ENCODE results near the gene COL5A1.

COL5A1 gene

DNA sequence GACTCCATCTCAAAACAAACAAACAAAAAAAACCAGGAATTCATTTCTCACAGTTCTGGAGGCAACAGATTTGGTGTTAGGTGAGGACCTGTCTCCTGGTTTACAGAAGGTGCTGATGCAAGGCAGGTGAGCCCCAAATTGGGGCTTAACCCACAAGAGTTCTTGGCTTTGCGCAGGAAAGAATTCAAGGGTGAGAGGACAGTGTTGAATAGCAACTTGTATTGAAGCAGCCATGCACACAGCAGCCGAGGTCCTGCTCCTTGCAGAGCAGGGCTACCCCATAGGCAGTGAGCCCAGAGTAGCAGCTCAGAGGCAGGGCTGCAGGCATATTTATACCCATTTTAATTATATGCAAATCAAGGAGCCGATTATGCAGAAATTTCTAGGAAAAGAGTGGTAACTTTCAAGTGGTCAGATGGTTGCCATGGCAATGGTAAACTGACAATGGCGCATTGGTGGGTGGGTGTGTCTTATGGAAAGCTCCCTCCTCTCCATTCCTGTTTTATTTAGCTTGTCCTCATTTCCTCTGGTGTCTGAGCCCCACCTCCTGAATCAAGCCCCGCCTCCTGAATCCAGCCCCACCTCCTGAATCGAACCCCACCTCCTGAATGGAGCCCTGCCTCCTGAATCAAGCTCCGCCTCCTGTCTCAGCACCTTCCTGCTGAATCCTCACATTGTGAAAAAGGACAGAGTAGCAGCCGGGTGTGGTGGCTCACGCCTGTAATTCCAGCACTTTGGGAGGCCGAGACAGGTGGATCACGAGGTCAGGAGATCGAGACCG, 34.5 kb upstream of the COL5A1 start:
- peak; percentile 45 for DNase-seq (ENCODE audit: low spot score)

DNA sequence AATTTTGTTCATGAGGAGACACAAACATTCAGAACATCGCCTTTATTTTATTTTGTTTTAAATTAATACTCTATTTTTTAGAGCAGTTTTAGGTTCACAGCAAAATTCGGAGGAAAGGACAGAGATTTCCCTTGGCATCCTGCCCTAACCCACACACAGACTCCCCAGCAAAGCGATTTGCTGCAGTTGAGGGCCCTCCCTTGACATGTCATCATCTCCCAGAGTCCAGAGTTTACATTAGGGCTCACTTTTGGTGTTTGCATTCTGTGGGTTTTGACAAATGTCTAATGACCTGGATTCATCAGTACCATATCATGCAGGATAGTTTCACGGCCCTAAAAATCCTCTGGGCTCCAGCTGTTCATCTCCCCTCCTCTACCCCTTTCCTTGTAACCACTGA, 33.6 kb upstream of the COL5A1 start:
- DNase-seq (ENCODE audit: low spot score), result peak; percentile 13

DNA sequence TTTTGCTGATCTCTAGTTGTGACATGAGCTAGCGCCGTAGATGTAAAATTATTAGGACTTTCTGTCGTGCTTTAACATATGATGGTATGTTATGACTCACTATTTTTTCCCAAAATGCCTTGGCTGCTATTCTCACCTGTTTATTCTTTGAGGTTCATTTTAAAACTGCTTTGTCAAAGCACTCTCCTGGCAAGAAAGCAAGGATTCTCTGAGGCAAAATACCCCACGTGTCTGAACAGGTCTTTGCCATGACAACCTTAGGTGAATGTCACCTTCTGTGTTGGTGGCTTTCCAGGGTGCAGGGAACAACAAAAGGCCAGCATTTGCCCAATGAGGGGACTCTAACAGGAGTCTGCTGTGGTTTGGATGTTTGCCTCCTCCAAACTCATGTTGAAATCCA, 30.6 kb upstream of the COL5A1 start:
- DNase-seq (ENCODE audit: low spot score), result peak; percentile 3

DNA sequence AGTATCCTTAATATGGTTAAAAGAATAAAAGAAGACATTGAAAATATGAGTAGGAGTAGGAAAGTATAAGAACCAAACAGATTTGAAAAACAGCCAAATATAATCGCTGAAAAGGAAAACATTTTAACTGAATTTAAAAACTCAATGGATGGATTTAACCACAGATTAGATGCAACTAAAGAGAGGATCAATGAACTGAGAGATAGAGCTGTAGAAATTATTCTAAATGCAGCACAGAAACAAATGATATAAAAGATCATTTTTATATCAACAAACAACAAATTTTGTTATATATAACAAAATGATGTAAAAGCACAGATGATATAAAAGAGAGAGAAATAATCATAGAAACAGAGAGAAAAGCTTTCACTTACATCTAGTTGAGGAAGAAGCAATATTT, 29.3 kb upstream of the COL5A1 start:
- no peak for DNase-seq (ENCODE audit: low spot score)

DNA sequence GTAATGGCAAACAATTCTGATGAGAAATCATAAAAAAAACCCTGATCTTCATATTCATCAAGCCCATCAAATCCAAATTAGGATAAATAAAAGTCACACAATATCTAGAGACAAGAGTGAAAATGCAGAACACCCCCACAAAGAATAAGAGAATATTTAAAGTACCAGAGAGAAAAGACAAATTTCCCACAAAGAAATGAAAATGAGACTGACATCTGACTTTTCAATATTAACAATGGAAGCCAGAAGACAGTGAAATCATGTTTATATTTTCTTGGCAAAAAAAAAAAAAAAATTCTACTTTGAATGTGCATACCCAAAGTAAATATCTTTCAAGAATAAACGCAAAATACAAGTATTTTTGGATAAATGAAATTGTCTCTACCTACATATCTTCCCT, 28.9 kb upstream of the COL5A1 start:
- no peak for DNase-seq (ENCODE audit: low spot score)

DNA sequence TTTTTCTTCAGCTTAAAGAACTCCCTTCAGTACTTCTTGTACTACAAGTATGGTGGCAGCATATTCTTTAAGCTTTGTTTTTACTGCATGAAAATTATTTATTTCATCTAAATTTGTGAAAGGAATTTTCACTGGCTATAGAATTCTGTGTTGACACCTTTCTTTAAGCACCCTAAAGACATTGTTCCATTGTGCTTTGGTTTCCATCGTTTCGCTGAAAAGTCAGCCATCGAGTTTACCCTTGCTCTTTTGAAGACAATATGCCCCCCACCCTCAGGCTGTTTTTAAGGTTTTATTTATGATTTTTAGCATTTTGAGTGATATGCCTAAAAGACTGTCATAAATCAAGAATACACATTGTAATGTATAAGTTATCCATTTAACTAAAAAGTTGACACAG, 27.3 kb upstream of the COL5A1 start:
- DNase-seq (ENCODE audit: low spot score), result no peak

DNA sequence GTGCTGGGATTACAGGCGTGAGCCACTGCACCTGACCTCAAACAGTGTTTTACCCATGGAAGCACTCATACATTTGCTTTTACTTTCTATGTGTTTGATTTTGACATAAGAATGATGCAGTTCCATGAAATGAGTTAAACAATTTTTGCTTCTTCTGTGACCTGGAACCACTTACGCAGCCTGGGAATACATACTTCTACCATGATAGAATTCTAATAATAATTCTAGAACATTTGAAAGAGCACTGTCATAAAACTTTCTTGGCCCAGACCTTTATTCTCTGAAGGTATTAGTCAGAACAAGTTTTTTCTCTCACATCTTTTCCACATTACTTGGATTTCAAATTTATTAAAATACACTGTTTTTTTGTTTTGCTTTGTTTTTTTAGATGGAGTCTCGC, 25.3 kb upstream of the COL5A1 start:
- DNase-seq (ENCODE audit: low spot score), result no peak

DNA sequence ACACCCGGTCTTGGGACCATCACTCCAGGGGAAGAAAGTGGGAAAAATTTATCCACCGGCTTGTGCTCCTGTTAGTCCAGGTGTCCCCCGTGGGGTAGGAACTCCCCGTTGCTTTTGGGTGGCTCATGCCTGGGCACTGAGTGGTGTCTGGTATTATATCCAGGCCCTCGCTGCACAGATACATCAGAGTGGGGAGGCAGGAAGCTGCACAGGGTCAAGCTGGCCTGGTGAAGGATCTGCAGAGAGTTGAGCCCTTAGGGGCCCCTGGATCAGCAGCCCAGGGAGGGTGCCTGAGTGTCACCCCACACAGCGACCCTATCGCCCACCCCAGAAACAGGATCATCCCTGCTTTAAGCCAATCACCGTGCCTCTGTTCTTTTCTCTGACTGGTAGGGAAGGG, 24.4 kb upstream of the COL5A1 start:
- DNase-seq (ENCODE audit: low spot score), result peak; percentile 26

DNA sequence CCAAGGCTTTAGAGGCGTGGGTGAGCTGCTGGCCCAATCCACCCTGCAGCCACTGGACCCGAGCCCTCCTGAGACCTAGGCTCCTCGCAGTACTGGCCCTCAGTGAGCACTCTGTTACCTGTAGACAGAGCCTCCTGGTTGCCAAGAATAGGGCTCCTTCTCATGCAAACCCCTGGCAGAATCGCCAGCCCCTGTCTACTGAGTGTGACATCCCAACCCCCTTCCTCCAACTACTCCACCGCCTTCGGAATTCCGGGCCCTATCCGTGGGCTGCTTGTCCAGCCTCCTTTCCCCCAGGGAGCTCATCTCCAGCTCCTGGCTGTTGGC, 23.8 kb upstream of the COL5A1 start:
- no peak for DNase-seq (ENCODE audit: low spot score)

DNA sequence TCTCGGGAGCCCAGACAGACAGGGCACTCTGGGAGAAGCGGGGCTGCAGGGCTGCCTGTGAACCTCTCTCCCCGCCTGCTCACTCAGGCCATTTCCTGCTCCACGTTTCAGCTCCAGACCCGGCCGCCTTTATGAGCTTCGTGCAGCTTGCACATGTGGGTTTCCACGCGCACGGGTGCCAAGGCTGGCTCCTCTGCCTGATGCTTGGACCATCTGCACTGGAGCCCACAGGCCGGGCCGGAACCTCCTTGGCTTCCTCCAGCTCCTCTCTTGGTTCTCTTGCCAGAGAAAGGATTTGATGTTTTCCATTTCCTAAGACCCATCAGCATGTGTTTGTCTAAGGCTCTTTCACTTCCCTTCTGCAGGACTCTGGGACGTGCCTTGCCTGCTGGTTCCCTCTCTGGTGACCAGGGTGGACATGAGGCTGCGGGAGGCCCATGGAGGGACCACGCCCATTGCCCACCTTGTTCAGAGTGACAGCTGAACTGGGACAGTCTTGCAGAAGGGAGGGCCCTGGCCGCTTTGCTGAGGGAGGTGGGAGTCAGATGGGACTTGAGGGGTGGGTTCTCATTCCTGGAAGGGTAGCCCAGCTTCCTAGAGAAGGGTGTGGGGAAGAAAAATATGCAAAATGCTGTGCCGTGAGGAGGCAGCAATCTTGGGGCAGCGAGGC, 23.3 kb upstream of the COL5A1 start:
- DNase-seq (ENCODE audit: low spot score), result peak; percentile 36

DNA sequence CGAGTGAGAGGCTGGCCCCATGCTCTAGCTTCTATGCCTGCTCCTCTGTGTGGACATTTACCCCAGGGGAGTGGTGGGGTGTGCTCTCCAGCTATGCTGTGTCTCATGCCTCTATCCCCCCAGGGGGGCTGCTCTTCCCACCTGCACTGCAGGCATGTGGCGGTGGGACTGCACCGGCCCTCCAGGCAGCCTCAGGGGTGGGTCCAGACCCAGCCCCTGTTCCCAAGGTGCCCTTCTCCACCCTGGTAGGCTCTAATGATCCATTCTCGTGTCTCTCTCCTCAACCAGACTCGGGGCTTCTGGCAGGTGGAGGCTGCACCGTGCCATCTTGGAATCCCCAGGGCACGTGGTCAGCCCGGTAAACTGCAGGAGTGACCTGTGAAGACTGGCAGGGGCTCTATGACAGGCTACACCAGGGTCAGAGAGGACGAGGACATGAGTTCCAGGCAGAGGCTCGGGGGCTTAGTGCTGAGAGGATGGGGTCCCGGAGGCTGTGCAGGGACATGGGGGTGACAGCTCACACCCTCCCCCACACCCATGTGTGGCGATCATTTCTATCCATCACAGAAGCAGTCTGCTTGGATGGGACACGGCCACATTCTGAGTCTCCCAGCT, 22.7 kb upstream of the COL5A1 start:
- DNase-seq (ENCODE audit: low spot score), result peak; percentile 24

DNA sequence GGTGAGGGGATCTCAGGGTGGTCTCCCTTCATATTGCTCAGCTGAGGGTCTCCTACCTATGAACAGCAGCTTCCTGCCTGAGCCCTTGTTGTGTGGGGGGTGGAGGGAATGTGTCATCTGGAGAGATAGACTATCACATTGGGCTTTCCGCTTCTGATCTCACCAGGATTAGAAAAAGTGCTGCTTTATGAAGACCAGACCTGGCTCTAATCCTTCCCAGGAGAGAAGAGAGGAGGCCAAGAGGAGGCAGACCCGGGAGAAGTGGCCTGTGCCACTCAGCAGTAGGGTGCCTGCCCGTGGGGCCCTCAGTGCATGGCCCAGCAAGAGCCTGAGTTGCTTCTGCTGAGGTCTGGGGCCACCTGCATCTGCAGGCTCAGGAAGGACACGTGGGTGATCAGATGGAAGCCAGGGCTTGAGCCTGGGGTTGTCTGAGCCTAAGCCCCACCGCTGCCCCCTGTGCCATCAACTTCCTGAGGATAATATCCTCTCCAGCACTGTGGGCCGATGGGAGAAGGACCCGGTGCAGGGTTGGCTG, 22.1 kb upstream of the COL5A1 start:
- peak; percentile 46 for DNase-seq (ENCODE audit: low spot score)

DNA sequence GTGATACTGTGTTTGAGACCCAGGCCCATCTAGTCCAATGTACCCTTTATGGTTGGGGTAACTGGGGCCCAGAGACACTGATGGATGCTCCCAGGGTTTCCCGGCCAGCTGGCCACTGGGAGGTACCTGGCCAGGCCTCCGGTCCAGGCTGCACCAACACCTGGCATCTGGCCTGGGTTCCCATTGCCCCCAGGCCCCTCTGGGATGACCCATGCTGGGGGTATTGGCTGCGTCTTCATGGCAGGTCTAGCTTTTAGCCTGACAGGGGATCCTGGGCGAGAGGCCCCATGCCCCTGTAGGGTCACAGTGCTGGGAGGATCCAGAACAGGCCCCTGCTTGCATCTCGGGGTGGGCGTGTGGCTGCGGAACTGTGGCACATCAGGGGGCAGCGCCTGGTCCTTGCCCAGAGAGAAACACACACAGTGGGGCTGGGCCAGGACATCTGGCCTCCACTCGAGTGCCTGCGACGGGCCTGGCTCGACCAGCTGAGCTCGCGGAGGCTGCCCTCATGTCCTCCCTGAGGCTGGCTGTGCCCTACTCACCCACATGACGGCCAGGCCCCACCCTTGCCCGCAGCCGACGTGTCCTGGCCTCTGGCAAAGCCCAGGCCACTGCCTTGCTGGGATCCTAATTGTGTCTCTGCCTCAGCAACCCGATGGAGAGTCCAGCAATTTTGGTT, 21.5 kb upstream of the COL5A1 start:
- DNase-seq (ENCODE audit: low spot score), result peak; percentile 40

DNA sequence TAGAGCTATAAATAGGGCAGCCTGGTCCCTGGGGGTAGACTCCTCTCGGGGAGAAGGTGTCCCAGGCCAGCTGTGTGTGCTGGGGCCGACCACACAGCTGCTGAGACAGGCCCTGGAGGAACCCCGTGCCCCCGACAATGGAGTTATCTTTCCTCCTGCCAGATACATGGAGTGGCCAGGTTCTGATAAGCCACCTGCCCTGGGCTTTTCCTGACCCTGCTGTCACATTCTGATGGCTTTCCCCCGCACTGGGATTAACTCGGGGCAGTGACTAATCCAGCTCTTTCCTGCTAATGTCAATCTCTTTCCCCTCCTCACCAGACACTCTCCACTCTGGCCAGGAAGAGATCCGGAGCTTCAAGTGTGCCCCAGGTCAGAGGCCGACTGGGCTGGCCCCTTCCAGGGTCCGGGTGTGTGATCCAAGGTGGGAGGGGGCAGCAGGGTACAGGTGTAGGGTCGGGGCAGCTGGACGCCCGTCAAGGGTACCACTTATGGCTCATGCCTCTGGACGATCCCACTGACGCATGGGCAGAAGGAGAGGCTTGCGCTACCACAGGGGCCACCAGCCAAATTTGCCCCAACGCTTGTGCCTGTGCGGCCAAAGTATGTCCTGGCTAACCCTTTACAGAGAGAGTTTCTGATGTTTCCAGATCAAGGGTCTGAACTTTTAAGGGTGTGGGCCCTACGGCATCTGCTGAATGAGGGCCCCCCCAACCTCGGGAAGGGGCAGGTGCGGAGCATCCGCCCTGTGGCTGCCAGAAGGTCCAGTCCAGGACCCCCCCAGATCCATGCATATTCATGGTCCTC, 20.6 kb upstream of the COL5A1 start:
- DNase-seq (ENCODE audit: low spot score), result peak; percentile 45

DNA sequence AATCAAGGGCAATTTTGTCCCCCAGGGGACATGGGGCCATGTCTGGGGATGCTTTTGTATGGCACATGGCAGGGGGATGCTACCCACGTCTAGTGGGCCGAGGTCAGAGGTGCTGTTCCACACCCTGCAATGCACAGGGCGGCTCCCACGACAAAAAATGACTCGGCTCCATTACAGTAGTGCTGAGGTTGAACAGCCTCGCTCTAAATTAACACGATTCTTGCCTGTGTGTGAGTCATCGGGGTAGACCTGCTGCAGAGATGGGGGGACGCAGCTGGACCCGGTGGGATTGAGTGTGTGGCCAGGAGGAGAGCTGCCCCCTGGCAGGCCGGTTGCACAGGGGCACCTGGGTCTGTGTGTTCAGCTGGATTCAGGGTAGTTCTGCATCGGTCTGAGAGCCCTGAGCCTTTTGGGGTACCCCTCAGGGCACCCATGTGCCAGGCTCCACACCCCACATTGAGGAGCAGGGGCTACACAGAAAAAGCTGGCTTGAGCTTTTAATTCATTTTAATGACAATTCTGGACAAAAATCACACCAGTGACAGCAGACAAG, 20.0 kb upstream of the COL5A1 start:
- DNase-seq (ENCODE audit: low spot score), result no peak

DNA sequence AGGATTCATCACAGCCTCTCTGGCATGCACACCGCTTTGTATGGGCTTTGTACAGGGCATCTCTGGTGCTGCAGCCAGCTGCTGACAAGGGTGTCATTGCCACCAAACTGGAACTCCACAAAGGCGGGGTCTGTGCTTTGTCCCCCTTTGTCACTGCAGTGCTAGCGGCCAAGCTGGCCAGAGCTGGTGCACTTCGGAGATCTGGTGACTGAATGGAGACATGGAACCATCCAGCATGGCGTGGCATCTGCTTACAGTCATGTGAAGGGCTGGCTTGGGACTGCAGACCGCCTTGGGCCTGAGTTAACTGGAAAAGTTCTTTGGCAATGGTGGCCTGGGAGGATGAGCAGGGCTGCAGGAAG, 18.7 kb upstream of the COL5A1 start:
- no peak for DNase-seq (ENCODE audit: low spot score)

DNA sequence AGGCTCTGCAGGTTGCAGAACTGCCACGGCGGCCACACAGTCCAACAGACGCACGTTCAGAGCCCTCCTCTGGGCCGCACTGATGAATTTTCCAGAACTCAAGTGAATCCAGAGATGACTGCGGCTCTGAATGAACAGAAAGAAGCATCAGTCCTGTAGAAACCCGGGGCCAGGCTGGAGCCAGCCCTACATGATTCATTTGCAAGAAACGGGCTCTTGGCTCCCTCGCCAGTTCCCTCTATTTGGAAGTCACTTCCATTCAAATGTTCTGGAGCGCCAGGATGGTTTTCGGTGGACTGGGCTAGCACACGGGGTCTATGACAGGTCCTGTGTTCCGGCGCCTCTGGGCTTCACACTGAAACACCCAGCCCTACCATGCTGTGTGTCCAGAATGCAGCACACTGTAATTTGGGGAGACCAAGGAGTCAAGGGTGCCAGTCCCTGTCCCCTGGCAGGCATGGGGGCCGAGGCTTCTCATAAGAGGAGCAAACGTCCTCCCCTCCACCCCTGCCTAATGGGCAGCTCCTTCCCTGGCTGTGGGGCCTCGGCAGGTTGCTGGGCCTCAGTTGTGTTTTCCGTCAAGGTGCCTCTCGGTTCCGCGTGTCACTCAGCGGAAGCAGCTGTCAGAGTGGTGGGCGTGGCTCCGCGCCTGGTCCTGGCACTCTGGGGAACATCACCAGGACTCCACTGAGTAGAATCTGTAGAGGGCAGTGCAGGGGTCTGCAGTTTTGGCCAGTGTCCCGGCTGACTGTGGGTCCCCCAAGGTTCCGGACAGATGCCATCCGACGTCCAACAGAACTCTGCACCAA, 18.1 kb upstream of the COL5A1 start:
- DNase-seq (ENCODE audit: low spot score), result no peak

DNA sequence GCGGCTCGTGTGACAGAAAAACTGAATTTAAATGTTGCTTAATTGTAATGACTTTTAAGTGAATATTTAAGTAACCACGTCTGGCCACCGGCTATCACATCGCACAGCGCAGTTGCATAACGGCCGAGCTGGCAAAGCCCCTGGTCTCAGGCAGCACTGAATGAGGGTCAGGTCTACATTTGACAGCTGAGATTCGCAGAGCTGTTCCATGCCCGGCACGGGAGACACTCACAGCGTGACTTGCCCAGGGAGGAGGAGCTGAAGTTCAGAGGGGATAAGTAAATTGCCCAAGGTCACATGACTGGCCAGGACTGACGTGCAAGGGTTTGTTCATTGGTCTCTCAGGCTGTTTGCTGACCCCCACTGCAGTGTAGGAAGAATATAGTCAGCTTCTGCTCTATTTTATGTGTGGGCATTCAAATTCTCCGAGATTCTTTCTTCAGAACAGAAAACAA, 17.4 kb upstream of the COL5A1 start:
- no peak for DNase-seq (ENCODE audit: low spot score)

DNA sequence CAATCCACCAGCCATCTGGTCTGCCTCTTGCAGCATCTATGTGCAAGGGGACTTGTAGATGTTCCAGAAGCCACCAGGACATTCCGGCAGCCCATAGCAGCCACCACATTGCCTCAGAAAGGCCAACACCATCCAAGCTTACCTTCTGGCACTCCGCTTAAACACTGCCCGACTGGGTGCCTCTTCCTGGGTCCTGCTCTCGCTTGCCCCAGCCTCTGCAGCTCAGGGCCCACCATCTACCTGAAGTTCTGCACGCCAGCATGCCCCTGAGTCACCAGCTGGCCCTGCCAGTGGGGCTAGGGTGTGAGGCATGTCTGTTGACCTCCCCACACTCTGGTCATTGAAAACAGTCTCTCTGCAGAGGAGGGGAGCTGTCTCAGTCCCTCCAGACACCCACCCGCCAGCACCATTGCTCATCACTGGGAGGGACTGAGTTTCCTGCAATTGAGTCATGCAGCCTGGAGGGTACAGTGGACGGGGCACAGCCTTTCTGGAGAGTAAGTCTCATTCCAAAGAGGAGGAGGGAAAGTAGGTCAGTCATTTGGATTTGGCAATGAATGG, 16.9 kb upstream of the COL5A1 start:
- no peak for DNase-seq (ENCODE audit: low spot score)

DNA sequence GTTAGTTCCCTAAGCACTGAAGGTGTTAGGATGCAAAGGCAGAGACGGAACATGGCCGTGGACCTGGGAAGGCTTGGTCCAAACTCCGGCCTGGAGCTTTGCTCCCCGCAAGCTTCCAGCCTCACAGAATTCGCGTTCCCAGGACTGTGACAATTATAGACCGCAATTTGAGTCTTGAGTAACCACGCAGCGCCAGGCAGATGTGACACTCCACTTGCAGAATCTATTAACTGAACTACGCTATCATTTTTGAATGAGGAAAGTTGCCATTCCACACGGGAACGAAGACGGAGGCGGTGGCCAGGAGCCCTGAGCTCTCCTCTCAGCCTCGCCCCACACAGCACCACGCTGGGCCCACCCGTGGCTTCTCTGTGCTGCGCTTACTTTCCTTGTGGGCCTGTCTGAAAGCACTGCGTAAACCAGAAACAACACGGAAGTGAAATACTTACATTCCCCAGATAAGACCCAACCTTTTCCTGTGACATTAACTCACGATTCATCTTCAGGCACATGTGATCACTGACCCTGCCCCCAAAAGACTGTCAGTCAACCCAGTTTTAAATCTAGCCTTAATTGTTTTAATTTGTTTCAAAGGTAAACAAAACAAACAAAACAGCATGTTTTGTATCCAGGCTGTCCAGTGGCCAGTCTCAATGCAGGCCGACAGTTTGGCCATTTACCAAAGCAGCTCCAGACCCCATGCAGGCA, 16.1 kb upstream of the COL5A1 start:
- DNase-seq (ENCODE audit: low spot score), result no peak

Data from ecto neural progenitor cell (in vitro differentiated cells).